NCI-H526 treated with DMSO at 0.1 percent for 48 hours (cell line): ENCODE measurements around the gene CCDC200.
"Not testable (repeated sequence)": the region's sequence is repeated elsewhere in the genome, so short reads cannot be mapped to it uniquely, and the experiment has no call there.

Experiments used
- DNase-seq: peaks from one replicate; lab custom pipeline; 2025; lab: John Stamatoyannopoulos, UW

The CCDC200 gene

DNA sequence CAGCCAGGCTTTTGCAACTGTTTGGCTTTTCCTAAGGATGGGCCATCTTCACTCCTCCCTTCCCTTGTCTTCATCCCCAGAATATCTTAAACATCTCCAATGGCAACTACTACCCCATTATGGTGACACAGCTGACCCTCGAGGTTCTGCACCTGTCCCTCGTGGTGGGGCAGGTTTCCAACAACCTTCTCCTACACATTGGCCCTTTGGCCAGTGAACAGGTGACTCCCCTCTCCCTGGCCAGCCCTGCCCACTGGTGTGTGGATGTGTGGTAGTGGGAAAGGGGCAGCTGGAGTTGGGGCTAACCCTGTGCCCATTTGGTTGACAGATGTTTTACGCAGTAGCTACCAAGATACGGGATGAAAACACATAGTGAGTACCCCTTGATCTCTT is 12.1 kb downstream of the CCDC200 start:
- DNase-seq: no peak

DNA sequence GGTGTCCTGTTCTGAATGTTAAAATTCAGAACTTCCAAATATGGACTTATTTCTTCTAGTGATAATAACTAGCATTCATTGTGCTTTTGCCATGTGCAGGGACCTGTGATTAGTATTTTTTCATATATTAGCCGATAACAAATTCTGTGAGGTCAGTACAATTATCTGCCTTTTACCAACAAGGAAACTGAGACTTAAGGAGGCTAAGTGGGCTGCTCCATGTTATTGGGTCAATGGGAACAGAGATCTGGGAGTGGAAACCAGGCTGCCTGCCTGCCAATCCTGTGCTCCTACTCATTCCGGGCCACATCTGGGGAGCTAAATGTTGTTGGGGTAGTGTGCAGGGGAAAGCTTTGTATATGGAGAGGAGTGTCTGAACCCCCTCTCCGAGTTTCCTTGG is 13.1 kb downstream of the CCDC200 start:
- DNase-seq: no peak

GRCh38 chr17:43213545-43213944 is 14.9 kb downstream of the CCDC200 start:
- DNase-seq: no peak

GRCh38 chr17:43212641-43213490 is 15.6 kb downstream of the CCDC200 start:
- no peak for DNase-seq

GRCh38 chr17:43211480-43212402 is 16.7 kb downstream of the CCDC200 start, which contains the start of gene TMEM106A:
TMEM106A (plus strand) TSS chr17:43211875; CDS start chr17:43213042, 1,167 bp downstream.
- no peak for DNase-seq

GRCh38 chr17:43211123-43211479 is 17.3 kb downstream of the CCDC200 start:
- DNase-seq: no peak

DNA sequence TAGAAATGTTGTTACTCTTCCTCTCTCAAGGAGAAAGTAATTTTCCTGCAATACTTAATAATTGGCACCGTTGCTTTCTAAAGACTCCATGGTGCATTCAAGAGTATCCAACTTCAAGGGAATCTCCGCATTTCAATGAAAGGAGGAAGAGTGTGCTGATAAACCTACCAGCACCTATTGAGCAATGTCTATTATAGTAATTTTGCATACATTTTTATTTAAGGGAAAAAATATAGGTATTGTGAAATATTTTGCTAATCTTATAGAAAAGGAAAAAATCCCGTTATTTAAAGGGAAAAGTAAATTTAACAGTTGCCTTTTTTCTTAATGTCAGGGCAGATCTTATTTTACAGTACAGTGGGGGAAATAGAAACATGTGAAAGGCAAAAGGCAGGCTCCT is 17.8 kb downstream of the CCDC200 start:
- no peak for DNase-seq

DNA sequence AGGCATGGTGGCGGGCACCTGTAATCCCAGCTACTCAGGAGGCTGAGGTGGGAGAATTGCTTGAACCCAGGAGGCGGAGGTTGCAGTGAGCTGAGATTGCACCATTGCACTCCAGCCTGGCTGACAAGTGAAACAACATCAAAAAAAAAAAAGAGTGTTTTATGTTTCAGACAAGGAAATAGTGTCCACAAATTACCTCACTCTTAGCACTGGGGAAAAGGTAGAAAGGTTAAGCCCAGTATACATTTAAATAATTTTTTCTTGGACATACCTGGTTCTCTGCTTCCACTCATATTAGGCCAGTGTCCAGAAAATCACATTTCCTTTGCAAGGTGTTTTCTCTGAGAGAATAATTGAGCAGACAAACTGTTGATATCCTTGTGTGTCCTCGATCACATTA is 25.4 kb downstream of the CCDC200 start:
- not testable (repeated sequence) for DNase-seq

GRCh38 chr17:43200127-43200526 is 28.3 kb downstream of the CCDC200 start:
- no peak for DNase-seq

- no peak for DNase-seq
Observed at GRCh38 chr17:43199633-43200032, 28.8 kb downstream of the CCDC200 start.

DNA sequence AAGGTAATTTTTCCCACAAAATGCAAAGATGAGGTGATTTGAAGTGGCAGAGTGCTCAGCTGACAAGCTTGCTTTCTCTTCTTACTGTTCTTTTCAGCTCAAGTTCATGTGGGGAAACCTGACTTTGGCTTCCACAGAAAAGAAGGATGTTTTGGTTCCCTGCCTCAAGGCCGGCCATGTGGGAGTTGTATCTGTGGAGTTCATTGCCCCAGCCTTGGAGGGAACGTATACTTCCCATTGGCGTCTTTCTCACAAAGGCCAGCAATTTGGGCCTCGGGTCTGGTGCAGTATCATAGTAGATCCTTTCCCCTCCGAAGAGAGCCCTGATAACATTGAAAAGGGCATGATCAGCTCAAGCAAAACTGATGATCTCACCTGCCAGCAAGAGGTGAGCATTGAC is 35.2 kb downstream of the CCDC200 start:
- DNase-seq: no peak

- DNase-seq: not testable (repeated sequence)
Observed at GRCh38 chr17:43186656-43187055, 41.8 kb downstream of the CCDC200 start.

DNA sequence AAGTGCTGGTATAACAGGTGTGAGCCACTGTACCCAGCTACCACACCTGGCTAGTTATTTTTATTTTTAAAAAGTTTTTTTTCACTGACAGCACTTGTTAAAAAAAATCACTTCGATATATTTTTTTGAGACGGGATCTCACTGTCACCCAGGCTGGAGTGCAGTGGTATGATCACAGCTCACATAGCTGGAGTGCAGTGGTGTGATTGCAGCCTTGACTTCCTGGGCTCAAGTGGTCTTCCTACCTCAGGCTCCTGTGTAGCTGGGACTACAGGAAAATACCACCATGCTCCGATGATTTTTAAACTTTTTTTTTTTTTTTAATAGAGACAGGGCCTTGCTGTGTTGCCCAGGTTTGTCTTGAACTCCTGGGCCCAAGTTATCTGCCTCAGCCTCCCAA is 44.5 kb downstream of the CCDC200 start:
- DNase-seq: no peak

DNA sequence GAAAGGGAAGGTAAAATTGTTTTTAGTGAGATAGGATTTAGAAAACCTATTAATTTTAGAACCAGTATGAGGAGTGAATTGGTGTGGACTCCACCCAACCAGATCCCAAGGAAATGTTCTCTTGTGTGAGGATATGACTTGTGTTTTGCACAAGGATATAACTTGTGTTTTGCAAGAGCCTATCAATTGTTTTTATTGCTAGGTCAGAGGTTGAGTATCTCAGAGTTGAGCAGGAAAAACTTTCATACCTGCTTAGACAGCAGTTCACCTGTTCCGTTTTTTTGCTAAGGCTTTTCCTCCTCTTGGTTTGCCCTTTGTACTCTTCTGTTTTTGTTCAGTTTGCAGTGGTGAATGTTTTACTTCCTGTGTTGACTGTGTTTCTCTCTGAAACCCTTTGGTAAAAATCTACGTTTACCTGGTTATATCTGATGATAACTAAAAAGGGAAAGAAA is 52.3 kb downstream of the CCDC200 start:
- DNase-seq: no peak

- no peak for DNase-seq
Observed at GRCh38 chr17:43175213-43176118, 53.0 kb downstream of the CCDC200 start.

DNA sequence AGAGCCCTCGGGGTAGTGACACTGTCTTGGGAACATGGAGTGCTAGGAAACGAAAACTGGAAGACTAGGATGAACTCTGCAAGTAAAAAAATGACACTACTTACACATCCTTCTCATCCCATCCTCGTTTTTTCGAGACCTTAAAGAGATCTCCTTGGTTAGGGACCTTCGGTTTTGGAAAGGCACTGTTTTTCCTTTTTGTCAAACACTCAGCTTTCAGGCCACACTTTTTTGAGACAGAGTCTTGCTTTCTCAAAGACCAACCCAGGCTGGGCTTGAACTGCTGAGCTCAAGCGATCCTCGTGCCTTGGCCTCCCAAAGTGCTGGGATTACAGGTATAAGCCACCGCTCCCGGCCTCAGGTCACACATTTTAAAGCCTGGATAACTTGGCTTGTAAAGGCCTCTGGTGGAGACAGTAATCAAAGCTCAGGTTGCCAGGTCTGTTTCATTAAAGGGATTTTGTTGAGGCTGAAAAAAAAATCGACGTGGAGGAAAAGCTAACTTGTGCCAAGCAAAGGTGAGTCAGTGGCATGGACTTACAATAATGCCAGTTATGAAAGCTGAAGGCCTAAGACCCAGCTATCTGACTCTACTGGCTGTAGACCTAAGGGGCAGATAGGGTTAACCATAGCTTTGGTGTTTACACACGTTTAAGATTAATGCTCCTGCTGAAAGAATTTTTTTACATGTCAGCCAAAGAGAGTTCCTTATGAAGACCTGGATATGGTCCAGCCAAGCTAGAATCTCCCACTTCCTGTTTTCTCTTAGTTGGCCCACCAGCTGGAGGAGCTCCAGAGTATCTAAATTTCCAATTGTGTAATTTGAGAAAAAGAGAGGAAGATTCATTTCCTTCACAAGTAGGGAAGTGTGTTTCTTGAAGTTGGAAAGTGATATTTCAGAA is 56.6 kb downstream of the CCDC200 start:
- peak; percentile 10 for DNase-seq
